ENCODE results near the gene PIK3AP1.
"Not testable (repeated sequence)": the region's sequence is repeated elsewhere in the genome, so short reads cannot be mapped to it uniquely, and the experiment has no call there.

Gene PIK3AP1

DNA sequence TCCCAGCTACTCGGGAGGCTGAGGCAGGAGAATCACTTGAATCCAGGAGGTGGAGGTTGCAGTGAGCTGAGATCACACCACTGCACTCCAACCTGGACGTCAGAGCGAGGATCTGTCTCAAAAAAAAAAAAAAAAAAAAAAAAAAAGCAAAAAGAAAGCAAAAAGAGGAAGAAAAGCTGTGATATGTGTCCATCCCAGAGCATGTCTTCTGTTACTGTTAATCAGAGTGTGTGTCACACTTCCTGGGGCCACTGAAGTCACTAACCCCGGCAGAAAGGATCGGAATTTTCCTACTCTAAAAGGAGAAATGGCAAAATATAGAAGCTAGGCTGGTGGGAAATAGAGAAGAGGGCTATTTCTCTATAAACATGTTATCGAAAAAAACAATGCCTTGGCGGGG is 11.9 kb downstream of the PIK3AP1 start:
- Histone ChIP-seq H3K27ac (ENCODE audit: low read depth, low read length) (no peak overlapping the region), H2AFZ (ENCODE audit: low read length, unreplicated experiment) (no peak overlapping the region), H3K27me3 (ENCODE audit: insufficient read depth, low read length) (no peaks in the 10 kb centered on the region; the same call in 1 of the 2 replicates), H3K4me1 (ENCODE audit: control insufficient read depth, insufficient read depth, low read length, unreplicated experiment) (no peaks in the 10 kb centered on the region), H3K4me3 (ENCODE audit: low read depth, low read length) (no peak overlapping the region), H3K79me2 (ENCODE audit: control insufficient read depth, insufficient read depth, low read length, unreplicated experiment) (no peaks in the 10 kb centered on the region), H3K36me3 (ENCODE audit: insufficient read depth, low read length) (no peaks in the 10 kb centered on the region)

DNA sequence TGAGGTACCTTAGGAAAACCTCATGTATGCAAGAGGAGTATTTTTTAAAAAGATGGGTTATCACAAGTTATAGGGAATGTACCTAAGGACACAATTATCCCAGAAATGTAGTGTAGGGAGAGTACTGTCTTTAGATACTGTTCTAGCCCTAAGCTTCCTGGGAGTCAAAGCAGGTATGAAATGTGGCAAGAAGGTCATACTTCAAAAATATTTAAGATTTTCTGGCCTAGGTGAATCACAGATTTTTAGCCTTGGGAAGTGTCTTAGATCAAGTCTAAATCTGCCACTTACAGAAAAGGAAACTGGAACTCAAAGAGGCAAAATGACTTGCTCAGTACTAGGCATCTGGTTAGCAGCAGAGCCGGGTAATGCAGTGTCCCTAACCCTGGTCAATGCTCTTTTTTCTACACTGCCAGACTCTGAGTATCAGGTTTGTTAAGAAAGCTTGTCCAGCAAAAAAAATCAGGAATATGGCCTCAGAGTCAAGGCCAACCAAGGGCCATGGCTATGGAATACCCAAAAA is 13.9 kb downstream of the PIK3AP1 start:
- H3K27me3 ChIP-seq (ENCODE audit: insufficient read depth, low read length), result no peaks in the 10 kb centered on the region; the same call in 1 of the 2 replicates
- no peak overlapping the region for H3K27ac ChIP-seq (ENCODE audit: low read depth, low read length)
- H3K79me2 ChIP-seq (ENCODE audit: control insufficient read depth, insufficient read depth, low read length, unreplicated experiment), result no peaks in the 10 kb centered on the region
- no peak overlapping the region for H3K4me3 ChIP-seq (ENCODE audit: low read depth, low read length)
- H2AFZ ChIP-seq (ENCODE audit: low read length, unreplicated experiment), result no peak overlapping the region
- H3K36me3 ChIP-seq (ENCODE audit: insufficient read depth, low read length), result no peaks in the 10 kb centered on the region
- H3K4me1 ChIP-seq (ENCODE audit: control insufficient read depth, insufficient read depth, low read length, unreplicated experiment), result no peaks in the 10 kb centered on the region

DNA sequence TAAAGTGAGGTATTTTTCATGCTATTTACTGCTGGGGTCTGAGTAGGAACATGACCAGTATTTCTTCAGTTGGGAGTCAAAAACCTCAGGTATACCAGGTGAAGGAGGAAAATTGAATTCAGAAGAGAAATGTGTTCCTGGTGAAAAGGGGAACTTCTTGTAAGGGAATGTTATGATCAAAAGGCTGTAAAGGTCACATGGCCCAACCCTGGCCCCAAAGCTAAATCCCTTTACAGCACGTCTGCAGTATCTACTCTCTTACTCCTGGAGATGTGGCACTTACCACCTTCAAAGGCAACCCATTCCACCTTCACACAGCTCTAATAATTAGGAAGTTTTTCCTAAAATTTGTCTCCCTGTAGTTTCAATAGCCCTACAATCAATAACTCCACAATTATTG is 15.2 kb downstream of the PIK3AP1 start:
- Histone ChIP-seq H3K36me3 (ENCODE audit: insufficient read depth, low read length) (no peaks in the 10 kb centered on the region), H3K4me1 (ENCODE audit: control insufficient read depth, insufficient read depth, low read length, unreplicated experiment) (no peaks in the 10 kb centered on the region), H3K27ac (ENCODE audit: low read depth, low read length) (no peak overlapping the region), H2AFZ (ENCODE audit: low read length, unreplicated experiment) (no peak overlapping the region), H3K27me3 (ENCODE audit: insufficient read depth, low read length) (no peaks in the 10 kb centered on the region; the same call in 1 of the 2 replicates), H3K79me2 (ENCODE audit: control insufficient read depth, insufficient read depth, low read length, unreplicated experiment) (no peaks in the 10 kb centered on the region), H3K4me3 (ENCODE audit: low read depth, low read length) (no peak overlapping the region)

DNA sequence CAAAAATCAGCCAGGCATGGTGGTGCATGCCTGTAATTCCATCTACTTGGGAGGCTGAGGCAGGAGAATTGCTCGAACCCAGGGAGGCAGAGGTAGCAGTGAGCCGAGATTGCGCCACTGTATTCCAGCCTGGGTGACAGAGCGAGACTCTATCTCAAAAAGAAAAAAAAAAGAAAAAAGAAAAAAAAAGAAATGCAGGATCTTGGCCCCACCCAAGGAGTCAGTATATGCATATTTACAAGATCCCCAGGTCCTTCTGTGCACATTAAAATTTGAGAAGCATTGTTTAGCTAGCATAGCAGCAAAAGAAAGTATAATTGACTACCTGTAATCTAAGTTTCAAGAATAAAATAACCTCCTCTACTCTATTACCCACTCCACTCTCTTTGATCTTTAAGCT is 15.8 kb downstream of the PIK3AP1 start:
- no peak overlapping the region for H3K4me3 ChIP-seq (ENCODE audit: low read depth, low read length)
- H3K27ac ChIP-seq (ENCODE audit: low read depth, low read length), result no peak overlapping the region
- no peaks in the 10 kb centered on the region for H3K4me1 ChIP-seq (ENCODE audit: control insufficient read depth, insufficient read depth, low read length, unreplicated experiment)
- no peaks in the 10 kb centered on the region for H3K36me3 ChIP-seq (ENCODE audit: insufficient read depth, low read length)
- H3K27me3 ChIP-seq (ENCODE audit: insufficient read depth, low read length), result no peaks in the 10 kb centered on the region; the same call in 1 of the 2 replicates
- H2AFZ ChIP-seq (ENCODE audit: low read length, unreplicated experiment), result no peak overlapping the region
- H3K79me2 ChIP-seq (ENCODE audit: control insufficient read depth, insufficient read depth, low read length, unreplicated experiment), result no peaks in the 10 kb centered on the region

DNA sequence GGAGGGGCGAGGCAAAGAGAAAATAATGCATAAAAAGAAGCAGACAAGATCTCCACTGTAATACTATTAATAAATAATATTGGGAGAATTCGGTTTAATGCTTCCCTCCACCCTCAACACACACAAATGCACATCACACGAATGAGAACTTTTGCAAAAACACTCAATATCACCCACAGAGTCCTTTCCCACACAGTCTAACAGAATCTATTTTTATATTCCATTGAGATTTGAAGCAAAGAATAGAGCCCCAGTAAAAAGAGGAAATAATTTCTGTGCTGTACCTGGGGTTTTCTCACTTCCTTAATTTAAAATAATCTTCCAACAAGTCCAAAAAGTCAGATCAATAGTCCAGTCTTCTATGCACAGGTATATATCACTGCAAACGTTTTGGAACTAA is 17.0 kb downstream of the PIK3AP1 start:
- Histone ChIP-seq H3K4me3 (ENCODE audit: low read depth, low read length) (no peak overlapping the region), H3K79me2 (ENCODE audit: control insufficient read depth, insufficient read depth, low read length, unreplicated experiment) (no peaks in the 10 kb centered on the region), H3K4me1 (ENCODE audit: control insufficient read depth, insufficient read depth, low read length, unreplicated experiment) (no peaks in the 10 kb centered on the region), H2AFZ (ENCODE audit: low read length, unreplicated experiment) (no peak overlapping the region), H3K27ac (ENCODE audit: low read depth, low read length) (no peak overlapping the region), H3K36me3 (ENCODE audit: insufficient read depth, low read length) (no peaks in the 10 kb centered on the region), H3K27me3 (ENCODE audit: insufficient read depth, low read length) (no peaks in the 10 kb centered on the region; the same call in 1 of the 2 replicates)

DNA sequence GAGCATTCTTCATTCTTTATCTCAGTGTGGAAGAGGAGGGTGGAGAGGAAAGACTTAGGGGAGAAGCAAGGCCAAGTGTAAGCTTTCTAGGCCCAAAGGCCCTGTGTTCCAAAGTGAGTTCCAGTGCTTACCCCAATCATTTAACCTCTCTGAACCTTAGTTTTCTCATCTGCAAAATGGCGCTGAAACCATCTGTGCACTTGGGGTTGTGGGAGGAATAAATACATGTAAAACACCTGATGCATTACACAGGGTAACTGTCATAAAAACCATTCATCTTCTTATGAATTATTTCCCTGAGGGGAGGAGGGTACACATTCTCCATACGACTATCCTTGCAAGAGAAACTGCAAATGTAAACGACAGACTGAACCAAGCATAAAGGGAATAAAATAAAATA is 19.0 kb downstream of the PIK3AP1 start:
- Histone ChIP-seq H3K4me1 (ENCODE audit: control insufficient read depth, insufficient read depth, low read length, unreplicated experiment) (no peaks in the 10 kb centered on the region), H3K27ac (ENCODE audit: low read depth, low read length) (no peak overlapping the region), H3K36me3 (ENCODE audit: insufficient read depth, low read length) (no peaks in the 10 kb centered on the region), H3K4me3 (ENCODE audit: low read depth, low read length) (no peak overlapping the region), H3K79me2 (ENCODE audit: control insufficient read depth, insufficient read depth, low read length, unreplicated experiment) (no peaks in the 10 kb centered on the region), H2AFZ (ENCODE audit: low read length, unreplicated experiment) (no peak overlapping the region), H3K27me3 (ENCODE audit: insufficient read depth, low read length) (no peaks in the 10 kb centered on the region; the same call in 1 of the 2 replicates)

DNA sequence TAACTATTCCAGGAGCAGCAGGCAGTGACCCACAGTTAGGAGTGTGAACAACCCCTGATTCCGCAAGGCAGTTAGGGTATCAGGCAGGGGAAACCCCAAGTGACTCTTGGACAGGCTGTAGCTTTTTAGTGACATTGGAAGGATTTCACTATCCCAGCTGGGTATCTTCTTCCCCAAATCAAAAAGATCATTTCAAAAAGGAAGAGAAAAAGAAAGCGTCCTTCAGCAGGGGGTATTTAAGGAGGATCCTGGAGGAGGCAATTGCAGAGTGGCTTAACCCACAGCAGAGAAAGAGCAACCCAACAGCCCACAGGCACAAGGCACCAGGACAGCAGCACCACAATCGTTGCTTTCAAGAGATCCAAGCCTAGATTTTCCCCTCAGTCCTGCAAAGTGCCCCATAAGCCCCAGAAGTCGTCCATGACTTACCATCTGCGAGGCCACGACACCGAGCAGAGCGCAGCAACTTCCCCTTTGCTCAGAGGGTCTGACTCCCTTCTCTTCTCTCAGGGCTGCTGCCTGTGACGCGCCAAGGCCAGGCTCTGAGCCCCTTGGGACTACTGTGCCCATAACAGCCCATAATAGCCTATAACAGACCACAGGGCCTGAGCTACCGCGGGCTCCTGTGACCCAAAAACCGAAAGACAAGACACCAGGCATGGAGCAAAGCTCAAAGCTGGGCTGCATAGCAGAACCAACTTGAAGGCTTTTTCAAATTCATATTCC is 19.8 kb downstream of the PIK3AP1 start:
- no peaks in the 10 kb centered on the region for H3K36me3 ChIP-seq (ENCODE audit: insufficient read depth, low read length)
- H3K4me3 ChIP-seq (ENCODE audit: low read depth, low read length), result no peak overlapping the region
- H2AFZ ChIP-seq (ENCODE audit: low read length, unreplicated experiment), result no peak overlapping the region
- no peak overlapping the region for H3K27ac ChIP-seq (ENCODE audit: low read depth, low read length)
- H3K79me2 ChIP-seq (ENCODE audit: control insufficient read depth, insufficient read depth, low read length, unreplicated experiment), result no peaks in the 10 kb centered on the region
- no peaks in the 10 kb centered on the region for H3K4me1 ChIP-seq (ENCODE audit: control insufficient read depth, insufficient read depth, low read length, unreplicated experiment)
- no peaks in the 10 kb centered on the region; the same call in 1 of the 2 replicates for H3K27me3 ChIP-seq (ENCODE audit: insufficient read depth, low read length)

DNA sequence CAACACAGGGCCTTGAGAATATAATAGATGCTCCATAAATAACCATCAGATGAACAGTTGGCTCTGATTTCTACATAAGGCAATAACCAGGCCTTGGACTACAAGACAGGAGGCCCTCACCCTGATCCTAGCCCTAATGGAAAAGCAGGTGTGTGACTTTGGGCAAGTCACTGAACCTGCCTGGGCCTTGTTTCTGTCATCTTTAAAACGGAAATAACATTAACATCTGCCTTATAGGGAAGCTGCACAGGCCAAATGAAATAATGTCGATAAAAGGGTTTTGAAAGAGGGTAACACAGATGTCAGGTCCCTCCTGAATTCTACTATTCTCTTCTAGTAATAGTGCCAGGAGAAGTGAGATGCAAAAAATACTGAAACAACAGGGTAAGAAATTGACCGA is 20.7 kb downstream of the PIK3AP1 start:
- Histone ChIP-seq H2AFZ (ENCODE audit: low read length, unreplicated experiment) (no peak overlapping the region), H3K4me1 (ENCODE audit: control insufficient read depth, insufficient read depth, low read length, unreplicated experiment) (no peaks in the 10 kb centered on the region), H3K27ac (ENCODE audit: low read depth, low read length) (no peak overlapping the region), H3K36me3 (ENCODE audit: insufficient read depth, low read length) (no peaks in the 10 kb centered on the region), H3K4me3 (ENCODE audit: low read depth, low read length) (no peak overlapping the region), H3K27me3 (ENCODE audit: insufficient read depth, low read length) (no peaks in the 10 kb centered on the region; the same call in 1 of the 2 replicates), H3K79me2 (ENCODE audit: control insufficient read depth, insufficient read depth, low read length, unreplicated experiment) (no peaks in the 10 kb centered on the region)

DNA sequence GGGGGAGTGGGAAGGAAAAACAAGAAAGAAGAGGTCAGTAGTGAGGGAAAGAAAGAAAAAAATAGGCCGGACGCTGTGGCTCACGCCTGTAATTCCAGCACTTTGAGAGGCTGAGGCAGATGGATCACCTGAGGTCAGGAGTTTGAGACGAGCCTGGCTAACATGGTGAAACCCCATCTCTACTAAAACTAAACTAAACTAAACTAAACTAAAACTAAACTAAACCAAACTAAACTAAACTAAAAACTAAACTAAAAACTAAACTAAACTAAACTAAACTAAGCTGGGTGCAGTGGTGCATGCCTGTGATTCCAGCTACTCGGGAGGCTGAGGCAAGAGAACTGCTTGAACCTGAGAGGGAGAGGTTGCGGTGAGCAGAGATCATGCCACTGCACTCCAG is 22.0 kb downstream of the PIK3AP1 start:
- not testable (repeated sequence) for H3K27ac ChIP-seq (ENCODE audit: low read depth, low read length)

DNA sequence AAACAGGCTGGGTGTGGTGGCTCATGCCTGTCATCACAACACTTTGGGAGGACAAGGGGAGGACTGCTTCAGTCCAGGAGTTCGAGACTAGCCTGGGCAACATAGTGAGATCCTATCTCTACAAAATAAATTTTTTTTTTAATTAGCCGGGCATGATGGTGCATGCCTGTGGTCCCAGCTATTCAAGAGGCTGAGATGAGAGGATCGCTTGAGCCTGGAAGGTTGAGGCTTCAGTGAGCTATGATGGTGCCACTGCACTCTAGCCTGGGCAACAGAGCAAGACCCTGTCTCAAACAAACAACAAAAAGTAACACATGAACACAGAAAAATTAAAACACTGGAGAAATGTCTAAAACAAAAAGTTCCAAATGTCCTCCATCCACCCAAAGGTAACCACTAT is 22.9 kb downstream of the PIK3AP1 start:
- Histone ChIP-seq H3K27ac (ENCODE audit: low read depth, low read length) (no peak overlapping the region), H3K27me3 (ENCODE audit: insufficient read depth, low read length) (no peaks in the 10 kb centered on the region), H2AFZ (ENCODE audit: low read length, unreplicated experiment) (no peak overlapping the region), H3K79me2 (ENCODE audit: control insufficient read depth, insufficient read depth, low read length, unreplicated experiment) (no peaks in the 10 kb centered on the region), H3K4me3 (ENCODE audit: low read depth, low read length) (no peak overlapping the region), H3K36me3 (ENCODE audit: insufficient read depth, low read length) (no peaks in the 10 kb centered on the region), H3K4me1 (ENCODE audit: control insufficient read depth, insufficient read depth, low read length, unreplicated experiment) (no peaks in the 10 kb centered on the region)

More for the DNA sequence above, 22.0 kb downstream of the PIK3AP1 start:
- not testable (repeated sequence) for H3K36me3 ChIP-seq (ENCODE audit: insufficient read depth, low read length); H3K4me3 ChIP-seq (ENCODE audit: low read depth, low read length); H3K4me1 ChIP-seq (ENCODE audit: control insufficient read depth, insufficient read depth, low read length, unreplicated experiment); H3K79me2 ChIP-seq (ENCODE audit: control insufficient read depth, insufficient read depth, low read length, unreplicated experiment); H2AFZ ChIP-seq (ENCODE audit: low read length, unreplicated experiment); H3K27me3 ChIP-seq (ENCODE audit: insufficient read depth, low read length)

DNA sequence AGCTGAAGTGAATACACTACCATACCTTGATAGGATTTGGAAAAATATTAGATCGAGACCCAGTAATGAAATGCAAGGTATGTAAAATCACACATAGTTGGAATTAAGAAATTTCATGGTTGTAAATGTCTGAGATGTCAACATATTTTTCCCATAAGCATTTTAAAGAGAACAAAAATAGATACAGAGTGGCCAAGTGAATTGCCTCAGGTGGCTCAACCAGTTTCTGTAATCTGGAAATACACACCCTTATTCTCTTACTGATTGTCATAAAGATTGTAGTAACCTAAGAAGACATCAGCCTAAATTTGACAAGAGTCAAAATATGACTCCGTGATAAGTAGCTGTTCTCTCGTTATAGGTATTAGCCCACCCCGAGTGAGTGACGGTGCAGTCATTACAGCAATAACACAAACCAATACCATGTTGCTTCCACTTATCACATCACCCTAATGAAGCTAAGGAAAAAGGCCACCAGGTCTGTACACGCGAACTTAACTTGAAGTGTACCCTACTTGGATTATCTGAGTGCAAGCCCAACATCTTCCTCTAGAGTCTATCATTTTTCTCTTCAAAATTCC is 23.4 kb downstream of the PIK3AP1 start:
- Histone ChIP-seq H3K27me3 (ENCODE audit: insufficient read depth, low read length) (no peaks in the 10 kb centered on the region), H3K27ac (ENCODE audit: low read depth, low read length) (no peak overlapping the region), H3K4me1 (ENCODE audit: control insufficient read depth, insufficient read depth, low read length, unreplicated experiment) (no peaks in the 10 kb centered on the region), H3K79me2 (ENCODE audit: control insufficient read depth, insufficient read depth, low read length, unreplicated experiment) (no peaks in the 10 kb centered on the region), H3K36me3 (ENCODE audit: insufficient read depth, low read length) (no peaks in the 10 kb centered on the region), H2AFZ (ENCODE audit: low read length, unreplicated experiment) (no peak overlapping the region), H3K4me3 (ENCODE audit: low read depth, low read length) (no peak overlapping the region)

Data from ACC112 (cell line).